IMR-90 (cell line): ENCODE measurements around the gene TBC1D22A. TPM values are rescaled to one million over a fixed set of nuclear protein-coding genes. Genes with fewer than 3 reads are reported as not detected.

Experiments
- ATAC-seq: fragments of 200-7000 bp; cut with Tn5 transposase; 2 replicates; pipeline ENCODE4 v1.9.1; 2020; ENCODE audit warnings: low read depth, mild to moderate bottlenecking, moderate library complexity
- BruUV-seq: library from RNA; stranded (reverse); fragments of 400-500 nt; replicated peaks from 2 replicates; lab custom pipeline; 2021; lab: Mats Ljungman, UMichigan
- CTCF ChIA-PET: fragments of 300-600 bp; formaldehyde crosslinking; extraction: SDS; loops from one replicate; lab custom pipeline; 2021; ENCODE audit warnings: antibody characterized with exemption; lab: Yijun Ruan, JAX
- POLR2A ChIA-PET: fragments of 300-600 bp; sonication (Branson Sonifier 250); formaldehyde crosslinking; loops from one replicate; lab custom pipeline; 2022; ENCODE audit warnings: antibody characterized with exemption; ENCODE audit not compliant: unreplicated experiment; lab: Charles Lee
- DNase-seq: peaks from one replicate; pipeline ENCODE4 v3.0.0; 2013
- H2AFZ ChIP-seq: replicated peaks from 2 replicates; pipeline ENCODE3; 2013; ENCODE audit warnings: low read length, mild to moderate bottlenecking; ENCODE audit not compliant: poor library complexity
- H2AK5ac ChIP-seq: 2 replicates; pipeline ENCODE4 v1.6.1; 2013; ENCODE audit warnings: low read depth, low read length, inconsistent platforms
- H2AK9ac ChIP-seq: replicated peaks from 2 replicates; pipeline ENCODE3; 2013; ENCODE audit warnings: mild to moderate bottlenecking, low read depth, low read length, moderate library complexity; ENCODE audit not compliant: poor library complexity
- H2BK120ac ChIP-seq: 2 replicates; pipeline ENCODE4 v1.6.1; 2013; ENCODE audit warnings: low read depth, low read length, inconsistent platforms
- H2BK15ac ChIP-seq: 3 replicates; pipeline ENCODE4 v1.6.1; 2013; ENCODE audit warnings: low read depth, low read length, inconsistent platforms
- H2BK20ac ChIP-seq: 2 replicates; pipeline ENCODE4 v1.6.1; 2013; ENCODE audit warnings: low read depth, mild to moderate bottlenecking, inconsistent platforms, low read length, moderate library complexity
- H2BK5ac ChIP-seq: 2 replicates; pipeline ENCODE4 v1.6.1; 2013; ENCODE audit warnings: mild to moderate bottlenecking, low read depth, low read length, inconsistent platforms; ENCODE audit not compliant: poor library complexity, severe bottlenecking
- H3K14ac ChIP-seq: replicated peaks from 2 replicates; pipeline ENCODE4 v1.6.1; 2013; ENCODE audit warnings: low read depth, low read length, inconsistent platforms
- H3K18ac ChIP-seq: 2 replicates; pipeline ENCODE4 v1.6.1; 2013; ENCODE audit warnings: low read depth, low read length, control low read depth
- H3K23ac ChIP-seq: 2 replicates; pipeline ENCODE4 v1.6.1; 2013; ENCODE audit warnings: low read depth, low read length, inconsistent platforms
- H3K27ac ChIP-seq: 2 replicates; pipeline ENCODE4 v1.5.1; 2013; ENCODE audit warnings: mild to moderate bottlenecking, control low read depth, low read length; ENCODE audit not compliant: insufficient read depth
- H3K27me3 ChIP-seq: 2 replicates; pipeline ENCODE4 v1.6.1; 2013; ENCODE audit warnings: low read length; ENCODE audit not compliant: control insufficient read depth, insufficient read depth
- H3K36me3 ChIP-seq: 2 replicates; pipeline ENCODE4 v1.6.1; 2013; ENCODE audit warnings: low read length, mixed read lengths; ENCODE audit not compliant: control insufficient read depth, insufficient read depth
- H3K4ac ChIP-seq: 2 replicates; pipeline ENCODE4 v1.6.1; 2013; ENCODE audit warnings: low read depth, low read length, inconsistent platforms
- H3K4me1 ChIP-seq: 2 replicates; pipeline ENCODE4 v1.6.1; 2013; ENCODE audit warnings: low read length, mixed read lengths; ENCODE audit not compliant: control insufficient read depth, insufficient read depth
- H3K4me2 ChIP-seq: 2 replicates; pipeline ENCODE4 v1.6.1; 2013; ENCODE audit warnings: low read depth, mild to moderate bottlenecking, control low read depth, low read length, moderate library complexity
- H3K4me3 ChIP-seq: 2 replicates; pipeline ENCODE4 v1.5.1; 2013; ENCODE audit warnings: low read depth, mild to moderate bottlenecking, control low read depth, low read length, moderate library complexity; ENCODE audit not compliant: insufficient read depth
- H3K56ac ChIP-seq: 2 replicates; pipeline ENCODE4 v1.6.1; 2013; ENCODE audit warnings: low read length, inconsistent platforms; ENCODE audit not compliant: insufficient read depth; ENCODE audit errors: extremely low read depth
- H3K79me1 ChIP-seq, 2 experiments: 2 replicates each; pipeline ENCODE4 v1.6.1; 2013; ENCODE audit warnings: low read length in 2 of 2, inconsistent platforms in 1 of 2, low read depth in 1 of 2
- H3K9ac ChIP-seq: 2 replicates; pipeline ENCODE4 v1.6.1; 2013; ENCODE audit warnings: low read depth, low read length, control low read depth
- H3K9me1 ChIP-seq: 2 replicates; pipeline ENCODE4 v1.6.1; 2013; ENCODE audit warnings: low read length, inconsistent platforms; ENCODE audit not compliant: insufficient read depth
- H3K9me3 ChIP-seq: 2 replicates; pipeline ENCODE4 v1.6.1; 2013; ENCODE audit warnings: low read length; ENCODE audit not compliant: control insufficient read depth, insufficient read depth
- H4K20me1 ChIP-seq: 2 replicates; pipeline ENCODE4 v1.6.1; 2013; ENCODE audit warnings: low read length, inconsistent platforms; ENCODE audit not compliant: insufficient read depth
- H4K5ac ChIP-seq: 2 replicates; pipeline ENCODE4 v1.6.1; 2013; ENCODE audit warnings: mild to moderate bottlenecking, low read depth, low read length, control low read depth
- H4K8ac ChIP-seq, 2 experiments: 2 replicates each; pipeline ENCODE4 v1.6.1; 2013; ENCODE audit warnings: low read depth in 2 of 2, low read length in 2 of 2, control low read depth in 1 of 2, inconsistent platforms in 1 of 2
- H4K91ac ChIP-seq: 2 replicates; pipeline ENCODE4 v1.6.1; 2013; ENCODE audit warnings: low read depth, low read length, inconsistent platforms; ENCODE audit not compliant: insufficient read depth
- BHLHE40 ChIP-seq: fragments of 150-350 bp; IDR thresholded peaks from 2 replicates; pipeline ENCODE4 v1.6.1; 2016; ENCODE audit warnings: mild to moderate bottlenecking, low read depth, low read length
- CEBPB ChIP-seq: IDR thresholded peaks from 2 replicates; pipeline ENCODE4 v1.6.1; 2012; ENCODE audit warnings: low read depth, low read length, improper control_type of control experiment
- CHD1 ChIP-seq: IDR thresholded peaks from 2 replicates; pipeline ENCODE4 v1.6.1; 2012; ENCODE audit warnings: low read depth, low read length, improper control_type of control experiment
- CTCF ChIP-seq: conservative IDR thresholded peaks from 2 replicates; pipeline ENCODE4 v1.5.1; 2012; ENCODE audit warnings: mild to moderate bottlenecking, low read depth, low read length, improper control_type of control experiment
- FOS ChIP-seq: fragments of 150-350 bp; IDR thresholded peaks from 2 replicates; pipeline ENCODE4 v1.6.1; 2016; ENCODE audit warnings: low read depth, low read length
- MAFK ChIP-seq: IDR thresholded peaks from 2 replicates; pipeline ENCODE4 v1.6.1; 2012; ENCODE audit warnings: low read depth, low read length, improper control_type of control experiment
- MAZ ChIP-seq: IDR thresholded peaks from 2 replicates; pipeline ENCODE4 v1.6.1; 2012; ENCODE audit warnings: low read depth, mild to moderate bottlenecking, low read length, improper control_type of control experiment, moderate library complexity, borderline replicate concordance
- MXI1 ChIP-seq: IDR thresholded peaks from 2 replicates; pipeline ENCODE4 v1.6.1; 2012; ENCODE audit warnings: low read depth, mild to moderate bottlenecking, low read length, moderate library complexity, borderline replicate concordance
- NFE2L2 ChIP-seq: fragments of 150-350 bp; IDR thresholded peaks from 2 replicates; pipeline ENCODE4 v1.6.1; 2016; ENCODE audit warnings: low read depth, mild to moderate bottlenecking, low read length
- POLR2A ChIP-seq: IDR thresholded peaks from 2 replicates; pipeline ENCODE4 v1.6.1; 2012; ENCODE audit warnings: mild to moderate bottlenecking, low read depth, low read length
- RCOR1 ChIP-seq: IDR thresholded peaks from 2 replicates; pipeline ENCODE4 v1.6.1; 2012; ENCODE audit warnings: mild to moderate bottlenecking, low read length, improper control_type of control experiment; ENCODE audit not compliant: insufficient replicate concordance
- RFX5 ChIP-seq: IDR thresholded peaks from 2 replicates; pipeline ENCODE4 v1.8.0; 2012; ENCODE audit warnings: low read depth, mild to moderate bottlenecking, low read length, moderate library complexity
- SMC3 ChIP-seq: fragments of 150-350 bp; IDR thresholded peaks from 2 replicates; pipeline ENCODE4 v1.6.1; 2016; ENCODE audit warnings: low read depth, mild to moderate bottlenecking, antibody characterized with exemption, low read length, moderate library complexity
- WGBS, 2 experiments: methylation state at CpG; one replicate each; pipeline versions ENCODE4 v1.1.5 to v1.1.7; 2013; ENCODE audit warnings: missing lambda C conversion rate in 2 of 2; ENCODE audit not compliant: insufficient read length in 1 of 2; ENCODE audit errors: extremely low coverage in 2 of 2; 5-methylcytosine and 5-hydroxymethylcytosine counted together
- dilution Hi-C: fragments of 300-500 bp; cut with HindIII; formaldehyde crosslinking; loops from one replicate; pipeline ENCODE4 v1.14.3; 2018; ENCODE audit warnings: low sequenced_read_pairs; ENCODE audit not compliant: unreplicated experiment
- in situ Hi-C: fragments of 300-500 bp; cut with MboI; formaldehyde crosslinking; loops from 3 replicates; pipeline ENCODE4 v1.14.3; 2019; ENCODE audit warnings: low sequenced_read_pairs, inconsistent platforms, mixed read lengths
- intact Hi-C: fragments of 100-400 bp; cut with micrococcal nuclease; formaldehyde crosslinking; loops from 2 replicates; pipeline ENCODE4 v1.10.0; 2022
- polyA plus RNA-seq, 3 experiments: library from polyadenylated mRNA; depleted of rRNA; stranded (reverse); fragments of >200 nt; gene quantifications; 2 replicates each; pipeline ENCODE4 v1.2.3, GENCODE V29; 2012; ENCODE audit warnings: low replicate concordance in 1 of 3
- total RNA-seq: library from RNA; depleted of rRNA; stranded (reverse); fragments of >200 nt; gene quantifications from 2 replicates; pipeline ENCODE4 v1.2.3, GENCODE V29; 2012
- TF ChIP-seq, protein P1 (sequence below): fragments of 150-350 bp; IDR thresholded peaks from 2 replicates; pipeline ENCODE4 v1.6.1; 2017; ENCODE audit warnings: mild to moderate bottlenecking, antibody characterized with exemption, low read length, low read depth
- TF ChIP-seq, protein P2 (sequence below): fragments of 150-350 bp; IDR thresholded peaks from 2 replicates; pipeline ENCODE4 v1.6.1; 2016; ENCODE audit warnings: low read depth, mild to moderate bottlenecking, low read length, moderate library complexity, borderline replicate concordance

The TBC1D22A gene
- total and polyA plus RNA-seq, 2 of the 4 experiments (the other 2 are of a cell fraction) = 9.0 to 16.7 TPM

DNA sequence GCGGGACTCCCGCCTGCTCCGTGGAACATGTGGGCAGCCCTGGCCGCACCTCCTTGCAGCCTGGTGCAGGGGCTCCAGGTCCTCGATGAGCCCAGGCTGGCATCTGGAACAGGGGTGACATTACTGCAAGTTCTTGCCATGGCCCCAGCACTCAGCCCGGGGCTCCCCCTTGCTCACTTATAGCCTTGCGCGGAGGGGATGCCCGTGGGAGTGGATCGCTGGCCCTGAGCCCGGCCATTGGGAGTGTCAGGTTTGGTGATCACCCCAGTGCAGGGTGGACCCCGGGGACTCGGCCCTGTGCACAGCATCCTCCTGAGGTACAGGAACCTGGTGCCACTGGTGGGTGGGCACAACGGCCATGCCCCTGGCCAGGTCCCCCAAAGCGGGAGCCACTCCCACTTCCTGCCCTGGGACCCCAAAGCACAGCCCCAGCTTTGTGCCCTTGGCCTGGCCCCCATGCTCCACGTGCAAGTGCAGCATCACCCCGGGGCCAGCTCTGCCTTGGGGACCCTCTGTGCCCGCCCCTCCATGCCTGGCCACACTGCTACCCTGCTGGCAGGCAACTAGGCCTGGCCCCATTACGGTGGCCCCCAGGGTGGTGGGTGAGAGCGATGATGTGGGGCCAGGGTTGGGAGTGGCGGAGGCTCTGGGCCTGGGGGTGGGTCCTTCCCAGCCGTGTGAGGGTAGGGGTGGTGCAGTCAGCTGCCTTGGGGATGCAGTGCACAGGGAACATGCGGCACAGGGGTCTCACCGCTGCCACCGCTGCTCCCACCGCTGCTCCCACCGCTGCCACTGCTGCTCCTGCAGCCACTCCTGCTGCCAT, 439.8 kb downstream of the TBC1D22A start:
- peaks cover 2% of the 10 kb centered on the region; the same call in 1 of the 2 replicates for H3K27me3 ChIP-seq
- H3K36me3 ChIP-seq = no peaks in the 10 kb centered on the region
- WGBS, 2 experiments = 76% methylated on average over 15 of the region's 27 CpGs; no CpG with 5 or more reads in 1 of the 2 experiments
- no TSS peak for BruUV-seq
- H2BK5ac ChIP-seq = no peak overlapping the region
- no peak overlapping the region for H4K8ac ChIP-seq
- dilution Hi-C loops = no loop called here
- in situ Hi-C loops = no loop called here
- H4K5ac ChIP-seq = no peak overlapping the region
- H3K79me1 ChIP-seq = no peaks in the 10 kb centered on the region
- H3K9me1 ChIP-seq = no peaks in the 10 kb centered on the region
- no peak overlapping the region for H3K27ac ChIP-seq
- no peak overlapping the region for H4K91ac ChIP-seq
- no peak overlapping the region for H3K18ac ChIP-seq
- H2BK120ac ChIP-seq = no peak overlapping the region
- no peaks in the 10 kb centered on the region for H3K9me3 ChIP-seq
- no peaks in the 10 kb centered on the region for H3K4me1 ChIP-seq
- H3K9ac ChIP-seq = no peak overlapping the region
- no peak overlapping the region for H3K14ac ChIP-seq
- H3K23ac ChIP-seq = no peak overlapping the region
- ChIA-PET POLR2A (no interaction called here), CTCF (no interaction called here)
- no peak overlapping the region for H2AK5ac ChIP-seq
- H2AK9ac ChIP-seq = no peak overlapping the region
- H3K4me2 ChIP-seq = no peak overlapping the region
- H3K4me3 ChIP-seq = no peak overlapping the region
- intact Hi-C loops = no loop called here
- H2AFZ ChIP-seq = no peak overlapping the region
- no peaks in the 10 kb centered on the region for H4K20me1 ChIP-seq
- H2BK20ac ChIP-seq = no peak overlapping the region
- no peak overlapping the region for H3K56ac ChIP-seq
- no peak overlapping the region for H3K4ac ChIP-seq
- H2BK15ac ChIP-seq = no peak overlapping the region
- DNase-seq (no peak), ATAC-seq (no peak)
- no peak for TF ChIP-seq NFE2L2
- TF ChIP-seq, protein P1, sequence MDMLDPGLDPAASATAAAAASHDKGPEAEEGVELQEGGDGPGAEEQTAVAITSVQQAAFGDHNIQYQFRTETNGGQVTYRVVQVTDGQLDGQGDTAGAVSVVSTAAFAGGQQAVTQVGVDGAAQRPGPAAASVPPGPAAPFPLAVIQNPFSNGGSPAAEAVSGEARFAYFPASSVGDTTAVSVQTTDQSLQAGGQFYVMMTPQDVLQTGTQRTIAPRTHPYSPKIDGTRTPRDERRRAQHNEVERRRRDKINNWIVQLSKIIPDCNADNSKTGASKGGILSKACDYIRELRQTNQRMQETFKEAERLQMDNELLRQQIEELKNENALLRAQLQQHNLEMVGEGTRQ = no peak
- TF ChIP-seq CEBPB = no peak
- TF ChIP-seq CTCF = no peak
- no peak for TF ChIP-seq BHLHE40
- no peak for TF ChIP-seq RFX5
- no peak for TF ChIP-seq MXI1
- no peak for TF ChIP-seq FOS
- no peak for TF ChIP-seq MAZ
- TF ChIP-seq, protein P2, sequence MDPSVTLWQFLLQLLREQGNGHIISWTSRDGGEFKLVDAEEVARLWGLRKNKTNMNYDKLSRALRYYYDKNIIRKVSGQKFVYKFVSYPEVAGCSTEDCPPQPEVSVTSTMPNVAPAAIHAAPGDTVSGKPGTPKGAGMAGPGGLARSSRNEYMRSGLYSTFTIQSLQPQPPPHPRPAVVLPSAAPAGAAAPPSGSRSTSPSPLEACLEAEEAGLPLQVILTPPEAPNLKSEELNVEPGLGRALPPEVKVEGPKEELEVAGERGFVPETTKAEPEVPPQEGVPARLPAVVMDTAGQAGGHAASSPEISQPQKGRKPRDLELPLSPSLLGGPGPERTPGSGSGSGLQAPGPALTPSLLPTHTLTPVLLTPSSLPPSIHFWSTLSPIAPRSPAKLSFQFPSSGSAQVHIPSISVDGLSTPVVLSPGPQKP = no peak
- no peak for TF ChIP-seq RCOR1
- no peak for TF ChIP-seq MAFK
- TF ChIP-seq SMC3 = no peak
- TF ChIP-seq POLR2A = no peak
- TF ChIP-seq CHD1 = no peak
